NOMO-1 (cell line): ENCODE data around the gene VOPP1.
"Not testable (repeated sequence)": the region's sequence is repeated elsewhere in the genome, so short reads cannot be mapped to it uniquely, and the experiment has no call there.

Source experiments
- DNase-seq, 2 experiments: peaks; one replicate each; lab custom pipeline; 2025; ENCODE audit not compliant: unreplicated experiment in 2 of 2; lab: John Stamatoyannopoulos, UW

Gene VOPP1

GRCh38 chr7:55514546-55515265 lies 57.6 kb downstream of the VOPP1 start:
- DNase-seq: no peak

GRCh38 chr7:55513868-55514267 lies 58.4 kb downstream of the VOPP1 start:
- no peak for DNase-seq

GRCh38 chr7:55512635-55513191 lies 59.6 kb downstream of the VOPP1 start:
- no peak for DNase-seq

- DNase-seq: no peak
These were observed 61.7 kb downstream of the VOPP1 start for GRCh38 chr7:55510621-55511020.

GRCh38 chr7:55510206-55510605 lies 62.1 kb downstream of the VOPP1 start:
- DNase-seq: not testable (repeated sequence)

GRCh38 chr7:55509322-55509721 lies 63.0 kb downstream of the VOPP1 start:
- no peak for DNase-seq

GRCh38 chr7:55508221-55509011 lies 63.9 kb downstream of the VOPP1 start:
- no peak for DNase-seq

GRCh38 chr7:55507743-55508142 lies 64.6 kb downstream of the VOPP1 start:
- no peak for DNase-seq

GRCh38 chr7:55504967-55505658 lies 67.2 kb downstream of the VOPP1 start:
- DNase-seq: no peak

GRCh38 chr7:55504093-55504859 lies 68.0 kb downstream of the VOPP1 start:
- no peak for DNase-seq

GRCh38 chr7:55502858-55503440 lies 69.4 kb downstream of the VOPP1 start:
- DNase-seq: no peak

- DNase-seq: no peak
These were observed 70.0 kb downstream of the VOPP1 start for GRCh38 chr7:55502124-55502857.

GRCh38 chr7:55501611-55502010 lies 70.7 kb downstream of the VOPP1 start:
- no peak for DNase-seq

- no peak for DNase-seq
These were observed 72.1 kb downstream of the VOPP1 start for GRCh38 chr7:55500117-55500756.

- DNase-seq: no peak
These were observed 72.7 kb downstream of the VOPP1 start for GRCh38 chr7:55499591-55499990.

GRCh38 chr7:55498770-55499169 lies 73.5 kb downstream of the VOPP1 start:
- DNase-seq: no peak

- DNase-seq: no peak
These were observed 74.2 kb downstream of the VOPP1 start for GRCh38 chr7:55498142-55498541.

GRCh38 chr7:55497521-55497920 lies 74.8 kb downstream of the VOPP1 start:
- DNase-seq: no peak

- DNase-seq: no peak
These were observed 75.4 kb downstream of the VOPP1 start for GRCh38 chr7:55496906-55497305.
